Neural crest cell (in vitro differentiated cells): Measurements from ENCODE around the gene ZNF888. TPM values are rescaled to one million over a fixed set of nuclear protein-coding genes. Genes with fewer than 3 reads are reported as not detected.
"Not testable (repeated sequence)": the region's sequence is repeated elsewhere in the genome, so short reads cannot be mapped to it uniquely, and the experiment has no call there.

Source experiments
- DNase-seq: peaks from one replicate; pipeline ENCODE4 v3.0.0; 2021; ENCODE audit warnings: low read depth, mixed read lengths, low spot score
- H3K27ac Mint-ChIP-seq: one replicate; pipeline ENCODE4 v1.8.0; 2021; ENCODE audit warnings: mild to moderate bottlenecking, mixed read lengths; ENCODE audit not compliant: unreplicated experiment
- H3K27me3 Mint-ChIP-seq: 2 replicates; pipeline ENCODE4 v1.8.0; 2021; ENCODE audit warnings: low read depth, mild to moderate bottlenecking, mixed read lengths
- H3K36me3 Mint-ChIP-seq: 2 replicates; pipeline ENCODE4 v1.8.0; 2021; ENCODE audit warnings: low read depth, mild to moderate bottlenecking, mixed read lengths
- H3K4me1 Mint-ChIP-seq: 2 replicates; pipeline ENCODE4 v1.8.0; 2021; ENCODE audit warnings: mixed read lengths
- H3K4me3 Mint-ChIP-seq: one replicate; pipeline ENCODE4 v1.8.0; 2021; ENCODE audit warnings: mild to moderate bottlenecking, mixed read lengths
- H3K9me3 Mint-ChIP-seq: 2 replicates; pipeline ENCODE4 v1.8.0; 2021; ENCODE audit warnings: mixed read lengths
- total RNA-seq: library from RNA; stranded (reverse); gene quantifications from 2 replicates; pipeline ENCODE4 v1.2.1, GENCODE V29; 2021
- TF ChIP-seq, protein P1 (sequence below): fragments of 200-600 bp; sonication (generic); conservative IDR thresholded peaks from 2 replicates; pipeline ENCODE4 v1.5.0; 2021; ENCODE audit warnings: antibody characterized with exemption, mild to moderate bottlenecking

Gene ZNF888
- total RNA-seq, 1 donor from 2014 or later: 8.2 TPM

DNA sequence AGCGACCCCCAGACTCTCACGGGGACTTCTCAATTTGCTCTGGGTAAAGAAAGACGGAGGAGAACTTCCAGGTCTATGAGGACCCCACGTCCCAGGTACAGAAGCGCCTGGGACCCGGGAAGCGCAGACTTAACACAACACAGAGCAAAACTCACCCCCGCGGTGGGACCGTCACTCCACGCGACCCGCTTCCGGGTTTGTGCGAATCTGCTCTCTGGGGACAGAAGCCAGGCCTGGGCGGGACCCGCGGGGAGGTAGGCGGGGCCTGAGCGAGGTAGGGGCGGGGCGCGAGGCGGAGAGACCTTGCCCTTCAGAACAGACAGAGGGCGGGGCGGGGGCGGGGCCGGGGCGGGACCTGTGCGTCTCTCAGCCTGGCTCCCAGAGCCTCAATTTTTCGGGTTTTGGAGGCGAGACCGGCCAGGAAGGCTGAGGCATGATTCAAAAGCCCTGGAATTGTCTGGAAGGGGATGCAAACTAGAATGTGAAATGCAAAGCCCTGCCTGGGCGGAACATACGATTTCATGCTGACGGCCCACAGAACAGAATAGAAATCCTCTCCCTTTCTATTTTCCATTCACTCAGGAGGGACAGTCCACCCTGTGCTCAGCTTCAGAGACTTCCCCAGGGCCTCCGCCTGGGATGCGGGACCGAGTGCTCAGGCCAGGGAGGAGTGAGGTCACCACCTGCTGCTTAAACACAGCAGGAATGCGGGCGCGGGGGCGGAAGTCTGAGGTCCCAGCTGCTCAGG is 19.3 kb upstream of the ZNF888 start:
- Mint-ChIP-seq H3K4me3 (peak overlapping the region; percentile 93), H3K36me3 (peaks cover 16% of the 10 kb centered on the region), H3K27me3 (peaks cover 7% of the 10 kb centered on the region), H3K4me1 (peaks cover 30% of the 10 kb centered on the region), H3K9me3 (no peaks in the 10 kb centered on the region), H3K27ac (peak overlapping the region; percentile 93)
- TF ChIP-seq, protein P1, sequence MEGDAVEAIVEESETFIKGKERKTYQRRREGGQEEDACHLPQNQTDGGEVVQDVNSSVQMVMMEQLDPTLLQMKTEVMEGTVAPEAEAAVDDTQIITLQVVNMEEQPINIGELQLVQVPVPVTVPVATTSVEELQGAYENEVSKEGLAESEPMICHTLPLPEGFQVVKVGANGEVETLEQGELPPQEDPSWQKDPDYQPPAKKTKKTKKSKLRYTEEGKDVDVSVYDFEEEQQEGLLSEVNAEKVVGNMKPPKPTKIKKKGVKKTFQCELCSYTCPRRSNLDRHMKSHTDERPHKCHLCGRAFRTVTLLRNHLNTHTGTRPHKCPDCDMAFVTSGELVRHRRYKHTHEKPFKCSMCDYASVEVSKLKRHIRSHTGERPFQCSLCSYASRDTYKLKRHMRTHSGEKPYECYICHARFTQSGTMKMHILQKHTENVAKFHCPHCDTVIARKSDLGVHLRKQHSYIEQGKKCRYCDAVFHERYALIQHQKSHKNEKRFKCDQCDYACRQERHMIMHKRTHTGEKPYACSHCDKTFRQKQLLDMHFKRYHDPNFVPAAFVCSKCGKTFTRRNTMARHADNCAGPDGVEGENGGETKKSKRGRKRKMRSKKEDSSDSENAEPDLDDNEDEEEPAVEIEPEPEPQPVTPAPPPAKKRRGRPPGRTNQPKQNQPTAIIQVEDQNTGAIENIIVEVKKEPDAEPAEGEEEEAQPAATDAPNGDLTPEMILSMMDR: no peak
- DNase-seq: peak; percentile 92

DNA sequence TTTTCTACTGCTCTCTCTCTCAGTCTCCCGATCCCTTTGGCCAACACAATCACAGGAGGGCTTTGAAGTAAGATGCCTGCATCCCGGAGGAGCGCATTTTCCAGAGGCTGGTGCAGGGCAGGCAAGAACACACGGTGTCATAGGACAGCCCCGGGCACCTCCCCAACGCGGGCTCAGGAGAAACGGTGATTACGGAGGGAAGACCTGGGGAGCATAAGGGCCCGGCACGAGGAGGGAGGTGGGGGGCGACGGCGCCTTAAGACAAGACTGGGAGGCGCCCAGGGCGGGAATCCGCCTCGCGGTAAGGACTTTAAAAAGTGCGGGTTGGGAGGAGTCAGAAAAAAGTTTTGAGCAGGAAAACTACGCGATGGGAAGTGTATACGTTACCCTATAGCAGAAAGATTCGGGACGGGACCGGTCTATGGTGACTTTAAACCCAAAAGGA is 18.7 kb upstream of the ZNF888 start:
- H3K4me1 Mint-ChIP-seq: peaks cover 30% of the 10 kb centered on the region
- H3K4me3 Mint-ChIP-seq: peak overlapping the region; percentile 93
- H3K27ac Mint-ChIP-seq: peak overlapping the region; percentile 93
- H3K27me3 Mint-ChIP-seq: peaks cover 7% of the 10 kb centered on the region
- no peak for DNase-seq
- H3K9me3 Mint-ChIP-seq: no peaks in the 10 kb centered on the region
- TF ChIP-seq, protein P1: no peak
- peaks cover 12% of the 10 kb centered on the region for H3K36me3 Mint-ChIP-seq

DNA sequence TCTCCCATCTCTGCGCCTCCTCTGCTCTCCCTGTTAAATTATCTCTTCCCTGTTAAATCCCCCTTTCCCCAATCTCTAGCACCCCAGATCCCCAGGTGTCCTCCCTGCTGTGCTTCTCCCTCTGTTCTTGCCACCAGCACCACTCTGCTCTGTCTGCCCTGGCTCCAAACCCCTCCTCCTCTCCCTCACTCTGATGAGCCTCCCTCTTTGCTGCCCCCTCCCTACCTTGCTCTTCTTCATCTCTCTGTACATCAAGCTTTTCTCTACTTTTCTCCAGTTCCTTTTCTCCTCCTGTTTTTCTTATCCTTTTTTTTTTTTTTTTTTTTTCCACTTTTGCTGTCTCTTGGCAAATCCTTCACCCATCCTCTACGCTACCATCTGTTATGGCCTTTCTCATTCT is 18.3 kb upstream of the ZNF888 start:
- not testable (repeated sequence) for H3K9me3 Mint-ChIP-seq, H3K27me3 Mint-ChIP-seq, DNase-seq
- Mint-ChIP-seq H3K36me3 (peaks cover 12% of the 10 kb centered on the region), H3K27ac (peak overlapping the region; percentile 93), H3K4me3 (peak overlapping the region; percentile 93), H3K4me1 (peaks cover 30% of the 10 kb centered on the region)

DNA sequence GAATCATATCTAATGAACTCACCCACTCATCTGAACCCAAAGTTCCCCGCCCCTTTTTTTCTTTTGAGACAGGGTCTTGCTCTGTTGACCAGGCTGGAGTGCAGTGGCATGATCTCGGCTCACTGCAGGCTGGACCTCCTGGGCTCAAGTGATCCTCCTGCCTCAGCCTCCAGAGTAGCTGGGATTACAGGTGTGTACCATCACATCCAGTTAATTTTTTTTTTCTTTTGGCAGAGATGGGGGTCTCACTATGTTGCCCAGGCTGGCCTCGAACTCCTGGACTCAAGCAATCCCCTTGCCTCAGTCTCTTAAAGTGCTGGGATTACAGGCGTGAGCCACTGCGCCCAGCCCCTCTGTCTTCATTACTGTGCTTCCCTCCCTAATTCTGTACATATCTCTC is 17.7 kb upstream of the ZNF888 start:
- not testable (repeated sequence) for DNase-seq, H3K27me3 Mint-ChIP-seq, H3K9me3 Mint-ChIP-seq, H3K27ac Mint-ChIP-seq
- H3K36me3 Mint-ChIP-seq: peaks cover 11% of the 10 kb centered on the region
- H3K4me3 Mint-ChIP-seq: peak overlapping the region; percentile 93
- H3K4me1 Mint-ChIP-seq: peaks cover 30% of the 10 kb centered on the region

DNA sequence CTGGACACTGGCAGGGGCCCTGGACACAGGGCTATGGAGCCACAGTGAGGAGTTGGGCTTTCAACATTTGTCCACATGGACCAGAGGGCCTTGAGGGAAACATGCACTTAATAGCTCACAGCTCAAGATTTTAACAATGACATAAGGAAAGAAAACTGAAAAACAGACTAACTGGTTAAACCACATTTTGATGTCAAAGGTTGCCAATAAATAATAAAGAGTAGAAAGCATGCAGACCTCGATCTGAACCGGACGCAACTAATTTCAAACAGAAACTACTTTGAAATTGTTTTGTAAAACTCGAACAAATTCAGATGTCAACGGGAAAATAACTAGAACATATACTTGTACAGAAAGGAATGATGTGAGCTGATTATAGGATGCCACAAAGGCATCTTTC is 15.5 kb upstream of the ZNF888 start:
- Mint-ChIP-seq H3K4me1 (peaks cover 17% of the 10 kb centered on the region), H3K9me3 (no peaks in the 10 kb centered on the region), H3K36me3 (peaks cover 6% of the 10 kb centered on the region), H3K4me3 (no peak overlapping the region), H3K27ac (no peak overlapping the region), H3K27me3 (no peaks in the 10 kb centered on the region)
- no peak for DNase-seq
- TF ChIP-seq, protein P1: no peak

DNA sequence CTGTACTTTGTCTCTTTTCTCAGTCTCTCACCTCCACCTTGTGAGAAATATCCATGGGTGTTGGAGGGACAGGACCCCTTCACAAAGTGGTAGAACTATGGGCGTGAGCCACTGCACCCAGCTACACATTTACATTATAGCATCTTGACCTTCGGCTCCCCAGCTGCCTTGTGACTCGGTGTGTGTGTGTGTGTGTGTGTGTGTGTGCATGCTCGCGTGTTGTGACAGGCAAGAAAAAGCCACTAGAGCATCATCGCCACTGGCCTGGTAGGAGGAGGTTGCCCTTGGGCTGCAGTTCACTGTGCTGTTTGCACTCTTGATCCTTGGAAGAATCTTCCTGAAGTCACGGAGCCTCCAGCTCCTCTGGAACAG is 13.7 kb upstream of the ZNF888 start:
- H3K4me3 Mint-ChIP-seq: no peak overlapping the region
- H3K27ac Mint-ChIP-seq: no peak overlapping the region
- H3K4me1 Mint-ChIP-seq: peaks cover 20% of the 10 kb centered on the region

More for the DNA sequence above, 13.7 kb upstream of the ZNF888 start:
- Mint-ChIP-seq H3K9me3 (no peaks in the 10 kb centered on the region), H3K27me3 (no peaks in the 10 kb centered on the region), H3K36me3 (peaks cover 15% of the 10 kb centered on the region)
- TF ChIP-seq, protein P1: no peak
- DNase-seq: no peak
